Glutamatergic neuron (in vitro differentiated cells): ENCODE measurements around the gene CFAP299. TPM values are rescaled to one million over a fixed set of nuclear protein-coding genes. Genes with fewer than 3 reads are reported as not detected.

Experiments used
- DNase-seq: peaks from one replicate; pipeline ENCODE4 v3.0.0; 2022
- H3K27ac Mint-ChIP-seq: one replicate; pipeline ENCODE4 v1.8.0; 2020; ENCODE audit warnings: mild to moderate bottlenecking, mixed read lengths, inconsistent platforms; ENCODE audit not compliant: unreplicated experiment
- H3K27me3 Mint-ChIP-seq: one replicate; pipeline ENCODE4 v1.8.0; 2020; ENCODE audit warnings: mild to moderate bottlenecking, moderate library complexity, mixed read lengths, inconsistent platforms; ENCODE audit not compliant: unreplicated experiment
- H3K36me3 Mint-ChIP-seq: one replicate; pipeline ENCODE4 v1.8.0; 2020; ENCODE audit warnings: mild to moderate bottlenecking, mixed read lengths, inconsistent platforms; ENCODE audit not compliant: unreplicated experiment
- H3K4me1 Mint-ChIP-seq: one replicate; pipeline ENCODE4 v1.8.0; 2020; ENCODE audit warnings: mild to moderate bottlenecking, low read depth, mixed read lengths, inconsistent platforms; ENCODE audit not compliant: unreplicated experiment
- H3K4me3 Mint-ChIP-seq: one replicate; pipeline ENCODE4 v1.8.0; 2020; ENCODE audit warnings: mild to moderate bottlenecking, mixed read lengths, inconsistent platforms; ENCODE audit not compliant: unreplicated experiment
- H3K9me3 Mint-ChIP-seq: one replicate; pipeline ENCODE4 v1.8.0; 2020; ENCODE audit warnings: mild to moderate bottlenecking, moderate library complexity, mixed read lengths, inconsistent platforms; ENCODE audit not compliant: unreplicated experiment
- total RNA-seq: library from RNA; stranded (reverse); fragmentation: NEBNext Ultra II Directional; extraction: Animal tissue kit (Norgen Biotek cat#: 25700); gene quantifications from one replicate; pipeline ENCODE4 v1.2.1, GENCODE V29; 2021; ENCODE audit not compliant: unreplicated experiment
- TF ChIP-seq, protein P1 (sequence below): fragments of 200-600 bp; sonication (generic); IDR thresholded peaks from one replicate; pipeline ENCODE4 v1.5.0; 2021; ENCODE audit not compliant: partially characterized antibody, unreplicated experiment

CFAP299 gene
- total RNA-seq, 1 donor from 2014 or later = not detected

DNA sequence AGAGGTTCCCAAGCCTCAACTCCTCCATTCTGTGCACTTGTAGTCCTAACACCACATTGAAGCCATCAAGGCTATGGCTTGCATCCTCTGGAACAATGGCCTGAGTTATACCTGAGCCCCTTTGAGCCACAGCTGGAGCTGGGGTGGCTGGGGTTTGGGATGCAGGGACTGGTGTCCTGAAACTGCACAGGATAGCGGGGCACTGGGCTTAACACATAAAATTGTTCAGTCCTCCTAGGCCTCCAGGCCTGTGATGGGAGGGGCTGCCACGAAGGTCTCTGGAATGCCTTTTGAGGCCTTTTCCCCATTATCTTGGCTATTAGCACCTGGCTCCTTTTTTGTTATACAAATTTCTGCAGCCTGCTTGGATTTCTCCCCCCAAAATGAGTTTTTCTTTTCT, 35.5 kb downstream of the CFAP299 start:
- peaks cover 1% of the 10 kb centered on the region for H3K4me1 Mint-ChIP-seq
- DNase-seq = no peak
- TF ChIP-seq, protein P1, sequence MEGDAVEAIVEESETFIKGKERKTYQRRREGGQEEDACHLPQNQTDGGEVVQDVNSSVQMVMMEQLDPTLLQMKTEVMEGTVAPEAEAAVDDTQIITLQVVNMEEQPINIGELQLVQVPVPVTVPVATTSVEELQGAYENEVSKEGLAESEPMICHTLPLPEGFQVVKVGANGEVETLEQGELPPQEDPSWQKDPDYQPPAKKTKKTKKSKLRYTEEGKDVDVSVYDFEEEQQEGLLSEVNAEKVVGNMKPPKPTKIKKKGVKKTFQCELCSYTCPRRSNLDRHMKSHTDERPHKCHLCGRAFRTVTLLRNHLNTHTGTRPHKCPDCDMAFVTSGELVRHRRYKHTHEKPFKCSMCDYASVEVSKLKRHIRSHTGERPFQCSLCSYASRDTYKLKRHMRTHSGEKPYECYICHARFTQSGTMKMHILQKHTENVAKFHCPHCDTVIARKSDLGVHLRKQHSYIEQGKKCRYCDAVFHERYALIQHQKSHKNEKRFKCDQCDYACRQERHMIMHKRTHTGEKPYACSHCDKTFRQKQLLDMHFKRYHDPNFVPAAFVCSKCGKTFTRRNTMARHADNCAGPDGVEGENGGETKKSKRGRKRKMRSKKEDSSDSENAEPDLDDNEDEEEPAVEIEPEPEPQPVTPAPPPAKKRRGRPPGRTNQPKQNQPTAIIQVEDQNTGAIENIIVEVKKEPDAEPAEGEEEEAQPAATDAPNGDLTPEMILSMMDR = no peak
- no peak overlapping the region for H3K27ac Mint-ChIP-seq
- H3K36me3 Mint-ChIP-seq = peaks cover 18% of the 10 kb centered on the region
- peaks cover 2% of the 10 kb centered on the region for H3K27me3 Mint-ChIP-seq
- H3K9me3 Mint-ChIP-seq = peaks cover 4% of the 10 kb centered on the region
- no peak overlapping the region for H3K4me3 Mint-ChIP-seq

DNA sequence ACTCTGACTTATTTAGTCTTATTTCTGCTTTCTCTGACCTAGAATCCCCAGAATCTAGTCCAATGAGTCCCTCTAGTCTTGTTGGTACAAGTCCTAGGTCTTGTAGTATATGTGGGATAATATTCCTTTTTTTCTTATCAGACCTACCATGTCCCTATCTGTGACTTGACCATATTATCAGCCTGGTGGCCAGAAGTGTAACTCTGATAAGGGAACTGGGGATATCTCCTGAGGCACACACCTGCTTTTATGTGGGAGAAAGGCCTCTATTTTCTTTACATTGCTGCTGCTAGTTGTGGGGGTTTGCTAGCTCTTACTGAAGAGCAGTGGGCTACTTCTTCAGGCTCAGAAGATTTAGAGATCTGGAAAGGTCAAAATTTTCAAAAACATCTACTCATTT, 38.6 kb downstream of the CFAP299 start:
- Mint-ChIP-seq H3K36me3 (peaks cover 18% of the 10 kb centered on the region), H3K4me3 (no peak overlapping the region), H3K27ac (no peak overlapping the region), H3K27me3 (peaks cover 2% of the 10 kb centered on the region), H3K9me3 (peaks cover 4% of the 10 kb centered on the region), H3K4me1 (no peaks in the 10 kb centered on the region)
- TF ChIP-seq, protein P1 = no peak
- no peak for DNase-seq

DNA sequence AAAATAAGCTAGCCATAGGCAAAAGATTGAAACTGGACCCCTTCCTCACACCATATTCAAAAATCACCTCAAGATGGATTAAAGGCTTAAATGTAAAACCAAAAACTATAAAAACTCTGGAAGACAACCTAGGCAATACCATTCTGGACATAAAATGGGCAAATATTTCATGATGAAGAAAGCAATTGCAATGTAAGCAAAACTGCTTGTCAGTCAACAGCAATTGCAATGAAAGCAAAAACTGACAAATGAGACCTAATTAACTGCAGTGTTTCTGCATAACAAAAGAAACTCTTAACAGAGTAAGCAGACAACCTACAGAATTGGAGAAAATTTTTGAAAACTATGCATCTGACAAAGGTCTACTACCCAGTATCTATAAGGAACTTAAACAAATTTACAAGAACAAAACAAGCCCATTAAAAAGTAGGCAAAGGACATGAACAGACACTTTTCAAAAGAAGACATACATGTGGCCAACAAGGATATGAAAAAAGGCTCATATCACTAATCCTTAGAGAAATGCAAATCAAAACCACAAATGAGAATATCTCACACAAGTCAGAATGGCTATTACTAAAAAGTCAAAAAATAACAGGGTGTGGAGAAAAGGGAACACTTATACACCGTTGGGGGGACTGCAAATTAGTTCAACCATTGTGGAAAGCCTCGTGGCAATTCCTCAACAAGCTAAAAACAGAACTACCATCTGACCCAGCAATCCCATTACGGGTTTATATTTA, 46.7 kb downstream of the CFAP299 start:
- Mint-ChIP-seq H3K4me3 (no peak overlapping the region), H3K36me3 (no peaks in the 10 kb centered on the region), H3K4me1 (no peaks in the 10 kb centered on the region), H3K27ac (no peak overlapping the region), H3K27me3 (peaks cover 3% of the 10 kb centered on the region), H3K9me3 (no peaks in the 10 kb centered on the region)
- no peak for DNase-seq
- TF ChIP-seq, protein P1 = no peak

DNA sequence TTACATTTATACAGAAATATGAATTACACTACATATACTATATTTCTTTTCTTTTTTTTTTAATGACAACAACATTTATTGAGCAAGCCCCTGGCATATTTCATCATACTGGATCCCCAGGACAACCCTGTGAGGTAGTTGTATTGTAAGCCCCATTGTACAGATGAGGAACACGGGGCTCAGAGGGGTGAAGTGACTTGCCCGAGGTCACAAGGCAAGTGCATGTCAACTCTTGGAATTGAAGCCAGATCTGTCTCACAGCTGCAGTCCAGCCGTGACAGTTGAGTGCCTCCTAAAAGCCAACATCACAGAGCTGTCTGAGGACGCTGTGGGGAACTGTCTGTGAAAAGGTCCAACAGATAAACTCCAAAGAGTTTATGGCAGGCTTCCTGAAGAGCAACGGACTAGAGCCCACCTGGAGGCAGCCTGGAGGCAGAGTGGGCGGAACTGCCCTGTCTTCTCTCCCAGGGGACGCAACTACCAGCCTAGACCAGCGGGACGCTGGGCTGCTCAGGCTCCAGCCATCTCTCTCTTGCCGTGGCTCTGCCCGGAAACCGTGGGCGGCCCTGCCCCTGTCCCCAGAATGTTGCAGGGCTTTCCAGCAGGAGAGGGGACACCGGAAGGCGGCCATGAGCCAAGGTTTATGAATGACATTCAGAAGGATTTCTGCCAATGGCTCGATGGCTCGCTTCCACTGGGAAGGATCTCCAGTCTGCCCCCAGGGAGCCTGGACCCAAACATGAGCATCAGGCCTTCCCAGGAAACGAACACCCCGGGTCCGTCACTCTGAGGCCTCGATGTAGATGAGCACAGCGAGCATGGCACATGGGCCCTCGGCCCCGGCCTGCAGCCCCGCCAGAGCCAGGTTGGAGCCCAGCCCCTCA, 50.1 kb downstream of the CFAP299 start:
- no peaks in the 10 kb centered on the region for H3K36me3 Mint-ChIP-seq
- TF ChIP-seq, protein P1 = no peak
- H3K27me3 Mint-ChIP-seq = peaks cover 3% of the 10 kb centered on the region
- no peak overlapping the region for H3K27ac Mint-ChIP-seq
- no peak for DNase-seq
- H3K4me3 Mint-ChIP-seq = no peak overlapping the region
- H3K4me1 Mint-ChIP-seq = no peaks in the 10 kb centered on the region
- no peaks in the 10 kb centered on the region for H3K9me3 Mint-ChIP-seq
